Activated T-cell treated with anti-CD3 and anti-CD28 coated beads, Interleukin-2, amount 50 U/mL, for 1 hour (primary cell): ENCODE measurements around the gene FXYD1.
A peak's percentile ranks its signal among the peaks of the same experiment; 100 is the strongest.
"Not testable (repeated sequence)": the region's sequence is repeated elsewhere in the genome, so short reads cannot be mapped to it uniquely, and the experiment has no call there.

Experiments
- DNase-seq: peaks from one replicate; pipeline ENCODE4 v3.0.0-alpha.2; 2020

Gene FXYD1

DNA sequence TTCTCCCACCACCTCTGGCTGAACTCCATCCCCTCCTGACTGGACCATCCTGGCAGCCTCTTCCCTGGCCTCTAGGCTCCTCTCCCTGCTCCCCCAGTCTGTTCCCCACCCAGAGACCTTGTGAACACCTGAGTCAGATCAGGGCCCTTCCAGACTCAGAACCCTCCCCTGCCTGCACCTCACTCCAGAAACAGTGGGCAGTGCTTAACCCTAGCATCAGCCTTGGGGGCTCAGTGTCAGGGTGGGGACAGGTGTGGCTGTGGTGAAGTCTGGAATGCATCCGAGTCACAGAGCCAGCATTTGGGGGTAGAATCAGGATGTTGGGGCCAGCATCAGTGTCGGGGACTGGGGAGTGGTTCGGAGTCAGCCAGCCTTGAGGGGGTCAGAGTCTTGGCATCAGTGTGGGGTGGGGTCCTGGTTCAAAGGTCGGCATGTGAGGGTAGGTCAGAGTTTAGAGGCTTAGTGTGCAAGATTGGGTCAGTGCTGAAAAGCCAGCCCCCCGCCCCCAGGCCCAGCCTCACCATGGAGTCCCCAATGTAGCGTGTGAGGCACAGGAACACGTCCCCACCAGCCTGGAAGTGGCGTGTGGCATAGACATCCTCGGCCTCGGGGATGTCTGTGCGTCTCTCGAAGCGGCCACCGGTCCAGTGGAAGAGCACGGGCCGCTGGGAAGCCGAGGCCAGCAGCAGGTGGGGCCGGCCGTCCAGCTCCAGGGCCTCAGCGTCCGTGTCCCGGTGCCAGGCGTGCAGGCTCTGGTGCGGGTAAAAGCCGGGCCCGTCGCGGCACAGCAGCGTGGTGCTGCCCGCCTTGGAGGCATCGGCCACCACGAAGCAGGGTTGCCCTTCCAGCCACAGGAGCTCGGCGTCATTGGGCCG is 12.6 kb upstream of the FXYD1 start:
- no peak for DNase-seq

DNA sequence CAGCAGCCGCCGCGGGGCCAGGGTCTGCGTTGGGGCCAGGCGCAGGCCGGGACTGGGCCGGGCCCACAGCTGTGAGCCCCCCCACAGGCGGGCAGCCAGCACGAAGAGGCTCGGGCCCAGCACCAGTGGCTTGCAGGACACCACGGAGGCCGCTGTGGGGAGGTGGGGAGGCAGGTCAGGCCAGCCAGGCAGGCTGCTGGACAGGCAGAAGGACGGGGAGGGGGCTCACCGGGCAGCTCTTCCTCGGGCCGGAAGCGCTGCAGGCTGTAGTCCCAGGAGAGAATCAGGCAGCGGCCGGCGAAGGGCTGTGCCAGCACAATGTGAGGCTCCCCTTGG is 12.0 kb upstream of the FXYD1 start:
- no peak for DNase-seq

DNA sequence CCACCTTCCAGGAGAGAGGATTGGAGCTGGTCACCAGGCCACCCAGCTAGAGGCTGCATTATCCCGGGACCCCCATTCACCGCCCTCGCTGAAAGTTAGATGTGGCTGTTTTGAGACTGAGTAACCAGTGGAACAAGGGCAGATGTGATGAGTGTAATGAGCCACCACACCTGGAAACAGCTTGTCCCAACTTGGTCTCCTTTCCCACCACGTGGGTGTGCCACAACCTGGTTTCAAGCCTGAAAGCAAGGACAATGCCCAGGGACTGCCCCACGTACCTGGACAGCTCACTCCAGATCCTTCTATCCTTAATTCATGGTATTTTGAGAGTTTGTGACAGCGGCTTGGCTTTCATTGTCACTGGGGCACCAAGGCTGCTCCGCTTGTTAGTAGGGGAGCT is 10.8 kb upstream of the FXYD1 start:
- no peak for DNase-seq

DNA sequence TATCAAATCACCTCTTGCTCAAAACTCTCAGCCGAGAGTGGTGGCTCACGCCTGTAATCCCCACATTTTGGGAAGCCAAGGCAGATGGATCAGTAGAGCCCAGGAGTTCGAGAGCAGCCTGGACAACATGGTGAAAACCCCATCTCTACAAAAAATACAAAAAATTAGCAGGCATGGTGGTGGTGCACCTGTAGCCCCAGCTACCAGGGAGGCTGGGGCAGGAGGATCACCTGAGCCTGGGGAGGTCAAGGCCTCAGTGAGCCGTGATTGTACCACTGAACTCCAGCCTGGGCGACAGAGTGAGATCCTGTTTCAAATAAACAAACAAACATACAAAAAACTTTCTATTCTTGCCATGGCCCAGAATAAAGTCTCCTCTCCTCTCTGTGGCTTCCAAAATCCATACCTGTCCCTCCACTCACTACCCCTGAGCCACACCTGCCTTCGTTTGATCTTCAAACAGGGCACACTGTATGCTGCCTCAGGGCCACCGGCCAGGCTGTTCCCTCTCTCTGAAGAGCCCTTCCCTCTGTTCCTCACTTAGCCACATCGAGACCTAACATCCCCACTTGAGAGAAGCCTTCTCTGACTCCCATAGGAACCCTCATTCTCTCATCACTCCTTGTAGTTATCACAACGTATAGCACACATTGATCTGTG is 10.1 kb upstream of the FXYD1 start:
- DNase-seq = no peak

DNA sequence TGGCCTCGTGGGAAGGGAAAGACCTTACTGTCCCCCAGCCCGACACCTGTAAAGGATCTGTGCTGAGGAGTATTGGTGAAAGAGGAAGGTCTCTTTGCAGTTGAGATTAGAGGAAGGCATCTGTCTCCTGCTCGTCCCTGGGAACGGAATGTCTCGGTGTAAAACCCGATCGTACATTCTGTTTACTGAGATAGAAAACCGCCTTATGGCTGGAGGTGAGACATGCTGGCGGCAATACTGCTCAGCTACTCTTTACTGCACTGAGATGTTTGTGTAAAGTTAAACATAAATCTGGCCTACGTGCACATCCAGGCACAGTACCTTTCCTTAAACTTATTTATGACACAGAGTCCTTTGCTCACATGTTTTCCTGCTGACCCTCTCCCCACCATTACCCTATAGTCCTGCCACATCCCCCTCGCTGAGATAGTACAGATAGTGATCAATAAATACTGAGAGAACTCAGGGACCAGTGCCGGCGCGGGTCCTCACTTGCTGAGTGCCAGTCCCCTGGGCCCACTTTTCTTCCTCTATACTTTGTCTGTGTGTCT is 8.8 kb upstream of the FXYD1 start:
- not testable (repeated sequence) for DNase-seq

DNA sequence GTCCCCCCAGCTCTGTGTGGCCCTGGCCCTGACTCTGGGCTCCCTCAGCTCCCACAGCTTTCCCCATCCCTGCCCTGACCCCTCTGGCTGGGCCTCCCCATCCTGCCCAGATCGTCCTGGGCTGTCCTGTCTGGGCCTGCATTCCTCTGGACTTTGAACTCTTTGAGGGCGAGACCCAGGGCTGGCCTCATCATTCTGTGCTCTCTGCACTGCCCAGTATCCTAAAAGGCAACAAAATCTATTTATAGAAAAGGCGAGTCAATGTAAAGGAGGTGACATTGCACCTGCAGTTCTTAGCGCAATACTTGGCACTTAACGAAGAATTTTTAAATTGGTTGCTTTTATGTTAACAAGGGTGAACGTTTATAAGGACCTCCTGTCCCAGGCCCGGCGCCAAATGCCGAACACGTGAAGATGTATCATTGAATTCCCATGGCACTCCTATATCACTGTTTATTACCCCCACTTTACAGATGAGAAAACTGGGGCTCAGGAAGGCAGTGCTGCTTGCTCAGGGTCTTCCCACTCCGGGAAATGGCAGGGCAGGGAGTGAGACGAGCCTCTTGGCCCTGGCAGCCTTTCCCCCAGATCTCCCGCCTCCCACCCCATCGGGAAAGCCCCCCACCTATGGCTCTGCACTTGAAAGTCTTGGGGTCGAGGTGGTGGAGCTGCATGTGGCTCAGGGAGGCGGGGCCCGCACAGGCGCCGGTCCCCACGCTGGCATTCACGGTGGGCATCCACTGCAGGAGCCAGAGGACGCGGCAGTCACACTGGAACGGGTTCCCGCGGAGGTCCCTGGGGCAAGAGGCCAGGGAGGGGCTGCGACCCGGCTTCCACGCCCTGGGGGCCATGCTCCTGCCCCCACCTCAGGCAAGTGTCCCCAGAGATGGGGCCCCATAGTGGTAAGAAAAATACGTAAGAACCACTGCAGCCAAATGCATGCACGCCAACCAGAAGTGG is 7.6 kb upstream of the FXYD1 start:
- no peak for DNase-seq

DNA sequence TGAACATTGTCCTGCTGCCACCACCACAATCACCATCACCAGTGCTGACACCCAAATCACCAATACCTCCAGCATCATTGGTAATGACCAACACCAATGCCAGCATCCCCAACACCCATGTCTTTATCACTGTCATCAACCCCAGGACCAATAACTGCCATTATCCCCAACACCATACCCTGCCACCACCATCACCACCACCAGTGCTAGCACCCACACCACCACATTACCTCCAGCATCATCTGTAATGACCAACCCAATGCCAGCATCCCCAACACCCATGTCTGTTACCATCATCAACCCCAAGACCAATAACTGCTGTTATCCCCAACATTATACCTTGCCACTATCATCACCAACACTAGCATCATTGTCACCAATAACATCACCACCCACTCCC is 6.4 kb upstream of the FXYD1 start:
- DNase-seq = no peak

DNA sequence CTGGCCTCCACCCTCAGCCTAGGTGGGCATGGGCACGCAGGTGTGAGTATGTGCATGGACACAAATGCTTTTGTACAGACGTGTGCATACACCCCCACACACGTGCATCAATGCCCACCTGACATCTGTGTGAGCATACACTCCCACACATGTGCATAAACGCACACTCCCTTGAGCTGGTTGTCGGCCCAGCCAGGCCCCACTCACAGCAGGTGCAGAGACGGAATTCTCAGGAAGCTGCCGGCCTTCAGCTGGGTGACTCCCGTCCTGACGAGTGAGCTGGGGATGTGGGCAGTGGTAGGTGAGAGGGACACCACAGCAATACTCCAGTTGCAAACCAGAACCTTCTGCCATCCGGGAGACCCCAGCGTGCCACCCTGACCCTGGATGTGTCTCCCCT is 4.8 kb upstream of the FXYD1 start:
- DNase-seq = no peak

DNA sequence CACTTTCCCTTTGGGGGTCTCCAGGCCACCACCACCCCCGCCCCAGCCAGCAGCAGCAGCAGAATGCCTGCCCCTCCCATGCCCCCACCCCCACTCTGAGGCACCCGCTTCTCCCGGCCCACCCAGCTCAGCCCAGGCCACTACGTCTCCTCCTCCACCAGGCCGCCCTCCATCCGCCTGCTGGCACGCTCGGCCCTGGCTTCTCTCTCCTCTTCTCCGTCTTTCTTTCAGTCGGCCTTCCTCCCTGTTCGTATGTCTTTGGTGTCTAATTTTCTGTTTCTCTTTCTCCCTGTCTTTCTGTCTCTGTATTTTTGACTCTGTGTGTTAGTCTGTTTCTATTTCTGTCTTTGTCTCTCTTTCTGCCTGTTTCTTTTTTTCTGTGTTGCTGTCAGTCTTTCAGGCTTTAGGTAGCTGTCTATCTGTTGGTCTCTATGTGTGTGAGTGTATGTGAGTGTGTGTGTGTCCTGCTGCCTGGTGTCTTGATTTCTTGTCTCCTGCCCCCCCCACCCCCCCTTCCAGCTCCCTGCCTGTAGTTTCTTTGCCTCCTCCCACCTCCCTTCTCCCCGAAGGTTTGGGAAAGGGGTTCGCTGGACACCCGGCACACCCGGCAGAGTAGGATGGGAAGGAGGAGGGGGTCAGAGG is 3.9 kb upstream of the FXYD1 start, which contains the start of gene LGI4:
LGI4 (minus strand) TSS at position 459 of the 642 bp plus-strand sequence; CDS start at position 80, 379 bp downstream.
- DNase-seq = no peak

DNA sequence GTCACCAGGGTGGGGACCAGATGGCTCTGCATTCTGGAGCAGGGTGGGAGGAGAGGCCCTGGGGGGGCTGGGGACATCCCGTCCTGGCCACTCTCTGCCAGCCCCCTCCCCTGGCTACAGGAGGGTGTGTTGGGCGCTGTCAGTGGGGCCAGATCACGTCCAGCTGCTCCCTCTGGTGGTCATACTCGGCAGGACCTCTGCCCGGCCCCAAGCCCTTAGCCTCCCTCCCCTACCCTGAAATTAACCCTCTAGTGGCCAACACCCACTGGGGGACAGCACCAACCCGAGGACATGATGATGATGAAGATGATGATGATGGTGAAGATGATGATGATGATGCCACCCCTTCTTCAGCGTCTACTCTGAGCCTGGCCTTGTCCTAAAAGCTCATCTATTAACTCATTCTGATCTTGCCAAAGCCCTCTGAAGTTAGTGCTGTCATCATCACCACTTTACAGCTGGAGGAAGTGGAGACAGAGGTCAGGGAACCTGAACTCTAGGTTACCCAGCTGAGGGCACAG is 3.2 kb upstream of the FXYD1 start:
- peak; percentile 71 for DNase-seq

DNA sequence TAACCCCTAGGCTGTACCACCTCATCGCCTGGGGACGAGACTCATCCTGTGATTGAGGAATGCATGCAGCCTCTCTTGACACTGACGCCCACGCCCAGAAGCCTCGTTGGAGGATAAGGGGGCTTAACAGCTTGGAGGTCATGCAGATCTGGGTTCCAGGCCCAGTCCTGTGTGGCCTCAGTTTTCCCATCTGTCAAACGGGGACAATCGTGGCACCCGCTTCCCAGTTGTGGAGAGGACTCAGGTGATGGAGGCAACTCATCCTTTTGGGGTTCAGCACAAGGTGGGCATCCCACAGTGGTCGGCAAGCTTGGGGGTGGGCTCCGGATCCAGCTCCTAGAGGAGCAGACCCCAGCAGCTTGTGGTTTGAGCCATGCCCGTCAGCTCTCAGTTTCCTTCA is 2.4 kb upstream of the FXYD1 start:
- no peak for DNase-seq

DNA sequence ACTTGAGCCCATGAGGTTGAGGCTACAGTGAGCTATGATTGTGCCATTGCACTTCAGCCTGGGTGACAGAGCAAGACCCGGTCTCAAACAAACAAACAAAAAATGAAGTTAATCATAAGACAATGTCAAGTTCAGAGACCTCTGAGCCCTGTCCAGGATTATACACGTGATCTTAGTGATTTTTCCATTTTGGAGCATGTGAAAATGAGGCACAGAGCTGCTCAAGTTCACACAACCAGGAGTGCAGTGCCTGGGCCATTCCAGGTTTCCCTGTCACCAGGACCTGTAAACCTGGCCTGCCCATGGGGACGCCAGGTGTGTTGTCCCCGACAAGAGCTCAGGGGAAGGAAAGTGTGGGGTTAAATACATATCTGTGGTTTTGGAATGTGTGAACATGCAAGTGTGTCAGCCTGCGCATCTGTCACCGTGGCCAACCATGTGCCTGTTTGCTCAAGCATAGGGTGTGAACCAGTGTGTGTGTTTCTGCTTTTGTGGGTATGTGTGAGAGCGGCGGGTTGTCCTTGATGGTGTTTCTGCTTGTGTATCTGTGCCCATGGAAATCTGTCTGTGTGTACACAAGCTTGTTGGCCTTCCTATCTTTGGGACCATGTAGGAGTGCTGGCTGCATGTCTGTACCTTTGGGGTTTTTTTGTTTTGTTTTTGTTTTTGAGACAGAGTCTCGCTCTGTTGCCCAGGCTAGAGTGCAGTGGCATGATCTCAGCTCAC is 1.5 kb upstream of the FXYD1 start:
- DNase-seq = no peak

DNA sequence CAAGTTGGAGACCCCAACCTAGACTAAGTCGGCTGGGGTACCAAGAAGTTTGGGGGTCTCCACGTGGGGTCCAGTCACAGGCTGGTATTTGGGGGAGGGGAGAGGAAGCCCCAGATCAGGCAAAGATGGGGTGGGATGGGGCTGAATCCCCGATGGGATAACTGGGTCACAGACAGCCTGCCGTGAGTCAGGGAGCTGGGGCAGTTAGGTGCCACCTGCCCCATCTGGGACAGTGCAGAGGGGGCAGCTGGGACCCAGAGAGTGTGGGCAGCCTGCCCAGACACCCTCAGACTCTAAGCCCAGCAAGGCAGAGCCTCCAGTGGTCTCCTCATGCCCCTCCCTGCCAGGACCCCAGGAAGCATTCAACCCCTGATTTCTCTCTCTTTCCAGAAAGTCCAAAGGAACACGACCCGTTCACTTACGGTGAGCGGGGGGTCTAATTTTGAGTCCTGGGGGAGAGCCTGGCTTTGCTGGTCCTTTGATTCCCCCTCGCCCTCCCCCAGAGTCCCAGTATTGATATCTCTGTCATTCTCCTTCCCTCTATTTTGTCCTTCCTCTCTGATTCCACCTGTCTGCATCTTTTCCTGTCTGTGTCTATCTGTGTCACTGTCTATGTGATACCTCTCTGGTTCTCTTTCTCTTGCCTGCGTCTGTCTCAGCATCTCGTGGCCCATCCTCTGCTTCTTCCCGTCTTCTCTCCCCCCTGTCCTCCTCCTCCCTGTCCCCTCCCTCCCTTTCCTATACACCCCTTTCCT is 1.8 kb downstream of the FXYD1 start:
- DNase-seq = no peak

DNA sequence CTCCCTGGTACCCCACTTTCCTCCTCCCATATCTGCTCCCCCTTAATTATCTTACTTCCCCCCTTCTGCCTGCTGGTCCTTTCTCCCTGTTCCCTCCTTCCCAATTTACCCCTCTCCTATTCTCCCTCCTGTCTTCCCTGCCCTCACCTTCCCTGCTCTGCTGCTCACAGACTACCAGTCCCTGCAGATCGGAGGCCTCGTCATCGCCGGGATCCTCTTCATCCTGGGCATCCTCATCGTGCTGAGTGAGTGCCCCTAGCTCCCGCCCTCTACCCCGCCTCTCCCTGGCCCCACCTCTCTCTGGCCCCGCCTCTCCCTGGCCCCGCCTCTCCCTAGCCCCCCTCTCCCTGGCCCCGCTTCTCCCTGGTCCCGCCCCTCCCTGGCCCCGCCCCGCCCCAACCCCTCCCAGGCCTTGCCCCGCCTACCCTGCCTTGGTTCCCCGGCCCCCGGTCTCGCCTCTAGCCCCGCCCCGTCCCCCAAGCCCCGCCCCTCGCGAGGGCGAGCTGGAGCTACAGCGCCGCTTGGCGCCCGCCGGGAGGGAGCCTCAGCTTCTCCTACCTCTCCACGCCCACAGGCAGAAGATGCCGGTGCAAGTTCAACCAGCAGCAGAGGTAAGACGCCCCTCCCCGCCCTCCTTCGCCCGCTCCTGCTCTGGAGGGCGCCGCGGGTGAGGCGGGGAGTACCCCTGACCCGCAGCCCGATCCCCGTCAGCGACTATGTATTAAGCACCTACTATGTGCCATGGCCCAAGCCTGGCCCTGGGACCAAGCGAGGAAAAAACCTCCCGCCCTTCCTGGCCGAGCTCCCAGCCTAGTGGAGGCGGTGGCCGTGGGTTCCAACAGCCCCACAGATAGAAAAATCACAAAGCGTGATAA is 2.6 kb downstream of the FXYD1 start:
- DNase-seq = peak; percentile 97

DNA sequence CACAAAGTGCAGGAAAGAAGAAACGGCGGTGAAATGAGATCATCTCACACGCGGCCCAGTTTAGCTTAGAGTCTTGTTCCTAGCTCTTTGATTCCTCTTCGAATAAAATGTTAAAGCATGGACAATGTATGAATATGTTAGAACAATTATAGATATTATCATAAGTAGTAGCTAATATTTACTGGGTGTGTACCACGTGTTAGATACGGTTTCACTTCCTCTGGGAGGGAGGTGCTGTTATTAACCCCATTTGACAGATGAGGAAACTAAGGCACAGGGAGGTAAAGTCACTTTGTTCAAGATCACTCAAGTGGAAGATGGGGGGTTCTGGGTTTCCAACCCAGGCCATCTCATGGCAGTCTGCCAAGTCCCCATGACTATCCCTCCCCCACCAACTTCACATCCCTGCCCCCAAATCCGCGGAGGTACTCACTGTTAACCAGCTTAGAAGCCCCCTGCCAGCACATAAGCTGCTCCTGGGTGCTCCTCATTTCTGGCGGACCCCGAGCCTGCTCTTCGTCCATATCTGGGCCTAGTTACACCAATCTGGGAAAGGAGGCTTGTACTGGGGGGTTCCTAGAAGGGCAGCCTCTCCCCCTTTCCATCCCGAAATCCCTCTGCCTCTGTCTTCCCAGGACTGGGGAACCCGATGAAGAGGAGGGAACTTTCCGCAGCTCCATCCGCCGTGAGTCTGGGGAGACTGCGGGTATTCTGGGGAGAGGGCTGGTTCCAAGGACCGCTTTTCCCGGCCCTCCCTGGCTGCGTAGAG is 3.4 kb downstream of the FXYD1 start:
- no peak for DNase-seq

DNA sequence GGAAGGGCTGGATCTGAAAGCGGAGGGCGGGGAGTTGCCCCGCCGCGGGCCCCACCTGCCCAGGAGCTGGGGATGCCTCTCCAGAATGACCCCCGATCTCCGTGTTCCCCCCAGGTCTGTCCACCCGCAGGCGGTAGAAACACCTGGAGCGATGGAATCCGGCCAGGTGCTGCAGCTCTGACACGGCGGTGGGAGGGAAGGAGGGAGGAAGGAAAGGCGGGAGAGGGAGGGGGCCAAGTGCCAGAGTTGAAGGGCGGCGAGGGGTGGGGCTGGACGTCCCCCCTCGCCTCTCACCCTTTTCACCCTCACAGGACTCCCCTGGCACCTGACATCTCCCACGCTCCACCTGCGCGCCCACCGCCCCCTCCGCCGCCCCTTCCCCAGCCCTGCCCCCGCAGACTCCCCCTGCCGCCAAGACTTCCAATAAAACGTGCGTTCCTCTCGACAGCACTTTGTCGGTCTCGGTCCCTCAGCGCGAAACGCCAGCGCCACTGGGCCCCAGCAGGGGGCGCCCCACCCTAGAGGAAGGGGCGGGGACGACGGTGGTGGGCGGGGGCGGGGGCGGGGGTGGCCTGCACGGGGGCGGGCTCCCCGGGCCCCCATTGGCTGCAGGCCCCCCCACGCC is 4.1 kb downstream of the FXYD1 start:
- peak; percentile 84 for DNase-seq

DNA sequence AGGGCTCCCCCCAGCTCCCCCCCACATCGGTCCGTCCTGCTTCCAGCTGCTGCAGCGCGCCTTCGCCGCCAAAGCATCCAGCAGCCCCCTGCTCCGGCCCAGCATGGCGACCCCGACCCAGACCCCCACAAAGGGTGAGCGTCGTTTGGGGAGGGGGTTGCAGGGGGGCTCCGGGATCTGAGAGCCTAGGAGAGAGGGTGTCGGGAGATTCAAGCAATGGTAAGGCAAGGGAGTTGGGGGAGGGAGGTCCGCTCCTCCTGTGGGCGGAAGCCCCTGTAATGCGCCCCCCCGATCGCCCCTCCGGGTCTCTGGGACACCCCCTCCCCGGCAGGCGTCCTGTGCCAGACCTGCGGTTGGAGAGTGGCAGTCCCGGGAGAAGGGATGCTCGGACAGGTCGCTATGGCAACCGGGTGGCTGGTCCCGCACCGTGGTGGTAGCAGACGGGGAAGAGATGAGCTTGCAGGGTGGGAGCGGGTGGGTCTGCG is 4.6 kb downstream of the FXYD1 start, which contains the start of gene FXYD7:
FXYD7 (plus strand) TSS at position 25 of the 485 bp plus-strand sequence; CDS start at position 104, 79 bp downstream.
- DNase-seq = no peak

DNA sequence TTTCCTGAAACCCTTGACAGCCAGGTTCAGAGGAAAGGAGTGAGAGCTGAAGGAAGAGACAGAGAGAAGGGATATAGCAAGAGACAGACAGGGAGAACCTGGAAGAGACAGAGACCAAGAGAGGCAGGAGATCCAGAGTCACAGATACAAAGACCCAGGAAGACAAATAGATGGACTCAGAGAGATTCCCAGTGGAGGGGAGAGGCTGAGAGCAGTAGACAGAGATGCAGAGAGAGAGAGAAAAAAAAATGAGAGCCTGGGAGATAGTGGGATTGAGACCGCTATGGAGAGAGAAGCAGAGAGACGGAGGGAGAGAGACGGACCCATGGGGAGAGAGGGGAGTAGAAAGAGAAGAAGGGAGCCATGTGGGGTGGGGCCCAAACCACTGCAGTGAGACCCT is 5.2 kb downstream of the FXYD1 start:
- DNase-seq = no peak
